NCI-H146 (cell line): Measurements from ENCODE around the gene ILK.

Source experiments
- DNase-seq: peaks from one replicate; lab custom pipeline; 2025; lab: John Stamatoyannopoulos, UW

Gene ILK

GRCh38 chr11:6574816-6575715 is 28.5 kb upstream of the ILK start:
- no peak for DNase-seq

- no peak for DNase-seq
Observed at GRCh38 chr11:6576471-6577373, 26.9 kb upstream of the ILK start.

- DNase-seq: no peak
Observed at GRCh38 chr11:6578134-6578533, 25.4 kb upstream of the ILK start.

GRCh38 chr11:6579681-6580080 is 23.9 kb upstream of the ILK start:
- DNase-seq: no peak

- DNase-seq: no peak
Observed at GRCh38 chr11:6583584-6583983, 20.0 kb upstream of the ILK start.

- no peak for DNase-seq
Observed at GRCh38 chr11:6584528-6584927, 19.0 kb upstream of the ILK start.

- DNase-seq: peak; percentile 63
Observed at GRCh38 chr11:6586434-6587359, 16.9 kb upstream of the ILK start.

GRCh38 chr11:6587360-6587953 is 16.1 kb upstream of the ILK start:
- no peak for DNase-seq

- no peak for DNase-seq
Observed at GRCh38 chr11:6588018-6588417, 15.6 kb upstream of the ILK start.

- no peak for DNase-seq
Observed at GRCh38 chr11:6594142-6594768, 9.3 kb upstream of the ILK start.

- DNase-seq: no peak
Observed at GRCh38 chr11:6596239-6596877, 7.2 kb upstream of the ILK start.

GRCh38 chr11:6598555-6598954 is 5.0 kb upstream of the ILK start:
- DNase-seq: no peak

- DNase-seq: no peak
Observed at GRCh38 chr11:6599449-6599848, 4.1 kb upstream of the ILK start.

GRCh38 chr11:6599881-6600390 is 3.6 kb upstream of the ILK start:
- DNase-seq: no peak

- DNase-seq: no peak
Observed at GRCh38 chr11:6601041-6601461, 2.5 kb upstream of the ILK start.

GRCh38 chr11:6602096-6602940 is 1.3 kb upstream of the ILK start:
- no peak for DNase-seq

- DNase-seq: peak; percentile 52
Observed at GRCh38 chr11:6604081-6604626, 580 bp downstream of the ILK start.

GRCh38 chr11:6604790-6605189 is 1.2 kb downstream of the ILK start:
- DNase-seq: no peak
